Activated CD8-positive, alpha-beta memory T cell treated with anti-CD3 and anti-CD28 coated beads, Interleukin-2, amount 50 U/mL, for 4 hours (primary cell): ENCODE results near the gene COG2.
"Not testable (repeated sequence)": the region's sequence is repeated elsewhere in the genome, so short reads cannot be mapped to it uniquely, and the experiment has no call there.

Experiments
- DNase-seq: peaks from one replicate; pipeline ENCODE4 v3.0.0-alpha.2; 2020

The COG2 gene

DNA sequence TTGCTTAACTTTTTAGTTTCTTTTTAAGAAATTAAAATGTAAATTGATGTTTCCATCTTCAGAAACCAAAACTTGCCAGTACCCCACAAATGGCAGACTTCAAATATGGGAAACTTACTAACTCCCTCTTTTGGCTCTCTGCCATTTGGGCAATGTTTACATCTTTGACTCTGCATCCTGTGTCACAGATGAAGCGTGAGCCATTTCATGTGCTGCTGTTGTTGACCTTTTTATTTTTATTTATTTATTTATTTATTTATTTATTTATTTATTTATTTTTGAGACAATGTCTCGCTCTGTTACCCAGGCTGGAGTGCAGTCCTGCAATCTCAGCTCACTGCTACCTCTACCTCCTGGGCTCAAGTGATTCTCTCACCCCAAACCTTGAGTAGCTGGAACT, 16.0 kb upstream of the COG2 start:
- no peak for DNase-seq

DNA sequence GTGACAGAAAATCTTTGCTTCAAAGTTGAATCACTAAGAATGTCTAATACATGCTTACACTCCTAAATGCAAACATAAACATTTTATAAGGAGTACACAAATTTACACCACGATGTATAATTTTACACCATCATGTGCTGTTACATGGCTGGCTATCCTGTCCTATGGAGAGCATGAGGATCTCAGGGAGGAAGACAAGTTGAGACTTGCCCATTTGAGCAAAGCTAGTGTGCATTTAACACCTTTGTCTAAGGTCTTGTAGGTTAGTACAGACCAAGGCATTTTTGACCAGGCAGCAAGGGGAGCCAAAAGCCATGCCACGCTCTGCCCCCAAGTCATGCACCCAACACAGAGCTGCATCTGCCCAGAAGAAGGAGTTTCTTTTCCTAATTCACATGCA, 14.5 kb upstream of the COG2 start:
- no peak for DNase-seq

- DNase-seq: no peak
Measured at GRCh38 chr1:230629511-230629910, 12.8 kb upstream of the COG2 start.

GRCh38 chr1:230631477-230631876, 10.8 kb upstream of the COG2 start:
- no peak for DNase-seq

- DNase-seq: no peak
Measured at GRCh38 chr1:230632273-230632873, 9.9 kb upstream of the COG2 start.

DNA sequence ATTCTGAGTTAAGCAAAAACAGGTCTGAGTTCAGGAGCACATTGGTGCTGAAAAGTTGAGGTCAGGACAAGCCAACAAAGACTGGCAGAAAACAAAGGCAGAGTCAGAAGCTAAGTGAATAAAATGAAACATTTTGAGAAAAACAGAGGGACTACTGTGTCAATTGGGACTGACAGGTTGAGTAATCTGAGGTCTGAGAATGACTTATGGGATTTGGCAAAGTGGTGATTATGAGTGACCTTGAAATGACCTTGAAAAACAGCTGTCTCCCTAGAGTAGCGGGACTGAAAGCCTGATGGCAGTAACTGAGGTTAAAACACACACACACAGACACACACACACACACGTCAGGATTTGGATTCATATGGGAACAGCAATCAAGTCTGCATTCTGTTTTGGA, 8.8 kb upstream of the COG2 start:
- DNase-seq: no peak

DNA sequence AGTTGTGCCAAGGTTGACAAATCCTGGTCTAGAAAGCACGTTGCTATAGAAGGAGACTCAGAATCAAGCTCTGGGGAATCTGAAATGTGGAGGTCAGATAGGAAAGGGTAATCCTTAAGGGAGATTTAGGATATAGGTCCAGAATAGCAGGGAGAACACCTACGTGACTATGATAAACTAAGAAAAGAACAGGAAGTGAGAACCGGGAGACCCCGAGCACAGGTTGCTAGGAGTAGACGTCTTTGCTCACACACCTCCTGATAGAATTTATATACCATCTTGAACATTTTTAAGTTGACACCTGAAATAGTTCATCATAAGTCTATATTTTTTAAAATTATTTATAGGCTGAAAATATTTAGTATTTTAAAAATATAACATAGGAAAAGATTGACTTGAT, 7.9 kb upstream of the COG2 start:
- no peak for DNase-seq

DNA sequence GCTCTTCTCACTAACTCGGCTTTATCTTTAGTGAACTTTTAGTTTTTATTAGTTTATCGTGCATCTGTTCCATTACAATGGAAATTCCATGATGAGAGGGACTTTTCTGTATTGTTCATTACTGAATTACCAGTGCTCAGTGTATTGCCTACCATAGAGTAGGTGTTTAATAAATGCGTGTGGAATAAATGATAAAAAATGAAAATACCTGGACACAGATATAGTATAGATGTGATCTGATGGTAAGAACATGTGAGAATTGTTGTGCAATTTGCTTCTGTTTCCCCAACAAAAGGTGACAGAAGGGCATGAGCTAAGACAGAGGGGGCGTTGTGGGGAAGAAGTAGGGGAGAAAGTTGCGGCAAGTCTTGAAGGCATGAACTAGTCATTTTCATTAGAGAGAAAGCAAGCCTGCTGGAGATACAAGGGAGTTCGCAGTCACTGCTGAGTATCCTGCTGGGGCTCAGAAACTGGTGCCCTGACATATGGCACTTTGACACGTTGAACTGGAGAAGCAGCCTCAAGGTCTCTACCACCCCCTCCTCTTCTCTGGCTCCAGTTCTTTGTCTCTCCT, 5.6 kb upstream of the COG2 start:
- DNase-seq: no peak

GRCh38 chr1:230639714-230640209, 2.5 kb upstream of the COG2 start:
- DNase-seq: no peak

DNA sequence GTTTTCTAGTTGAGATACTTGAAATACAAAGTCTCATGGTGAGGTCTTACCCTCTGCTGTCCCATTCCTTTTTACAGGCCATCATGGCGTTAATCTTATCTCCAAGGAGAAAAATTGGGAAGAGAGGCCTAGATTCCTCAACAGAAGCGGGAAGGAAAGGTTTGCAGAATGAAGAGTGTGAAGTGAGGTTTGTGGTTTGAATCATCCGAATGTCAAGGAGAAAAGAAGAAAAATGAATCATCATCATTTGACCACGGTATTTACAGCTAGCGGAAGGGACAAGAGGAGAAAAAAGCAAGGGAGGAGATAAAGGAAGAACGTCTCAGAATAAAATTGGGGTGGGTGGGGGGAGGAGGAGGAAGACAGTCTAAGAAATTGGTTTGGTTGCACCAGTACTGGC, 935 bp upstream of the COG2 start:
- no peak for DNase-seq

- no peak for DNase-seq
Measured at GRCh38 chr1:230641900-230642262, 400 bp upstream of the COG2 start.

- DNase-seq: no peak
Measured at GRCh38 chr1:230643908-230644307, 1.6 kb downstream of the COG2 start.

DNA sequence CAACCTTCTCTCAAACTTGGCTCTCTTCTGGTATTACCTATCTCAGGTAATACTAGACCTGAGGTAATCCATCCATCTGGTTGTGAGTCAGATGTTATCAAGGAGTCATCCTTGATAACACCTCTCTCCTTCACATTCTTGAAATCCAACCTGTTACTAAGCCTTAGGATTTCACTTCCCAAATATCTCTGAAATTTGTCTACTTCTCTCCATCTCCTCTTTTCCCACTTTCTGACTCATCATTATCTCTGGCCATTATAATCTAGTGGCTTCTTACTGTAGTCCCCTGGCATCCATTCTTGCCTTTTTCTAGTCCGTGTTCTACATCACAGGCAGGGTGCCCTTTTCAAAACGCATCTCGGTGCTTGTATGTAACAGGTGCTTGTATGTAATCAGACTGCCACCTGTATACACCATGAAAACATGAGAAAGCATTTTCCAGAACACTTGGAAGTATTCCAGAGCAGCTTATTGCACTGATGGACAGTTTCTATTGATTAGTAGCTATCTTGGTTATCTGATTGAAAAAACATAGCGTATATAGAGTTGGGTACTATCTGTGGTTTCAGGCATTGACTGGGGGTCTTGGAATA, 4.5 kb downstream of the COG2 start:
- no peak for DNase-seq

DNA sequence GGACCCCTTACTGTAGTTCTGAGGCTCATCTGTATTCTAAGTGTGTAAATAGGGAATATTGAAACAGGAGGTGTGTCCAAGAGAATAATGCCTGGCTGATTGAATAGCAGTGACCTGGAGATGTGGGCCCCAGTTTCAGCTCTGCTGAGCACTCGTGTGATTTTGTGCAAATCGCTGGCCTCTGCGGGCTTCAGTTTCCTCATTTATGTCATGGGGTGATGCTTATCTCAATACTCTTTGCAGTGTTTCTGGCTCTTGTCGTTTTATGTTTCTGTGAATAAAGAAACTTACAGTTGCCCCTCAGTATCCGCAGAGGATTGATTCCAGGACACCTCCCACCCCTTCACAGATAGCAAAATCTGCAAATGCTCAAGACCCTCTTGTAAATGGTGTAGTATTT, 5.0 kb downstream of the COG2 start:
- no peak for DNase-seq

GRCh38 chr1:230648114-230648513, 5.8 kb downstream of the COG2 start:
- no peak for DNase-seq

- DNase-seq: no peak
Measured at GRCh38 chr1:230650300-230650699, 8.0 kb downstream of the COG2 start.

DNA sequence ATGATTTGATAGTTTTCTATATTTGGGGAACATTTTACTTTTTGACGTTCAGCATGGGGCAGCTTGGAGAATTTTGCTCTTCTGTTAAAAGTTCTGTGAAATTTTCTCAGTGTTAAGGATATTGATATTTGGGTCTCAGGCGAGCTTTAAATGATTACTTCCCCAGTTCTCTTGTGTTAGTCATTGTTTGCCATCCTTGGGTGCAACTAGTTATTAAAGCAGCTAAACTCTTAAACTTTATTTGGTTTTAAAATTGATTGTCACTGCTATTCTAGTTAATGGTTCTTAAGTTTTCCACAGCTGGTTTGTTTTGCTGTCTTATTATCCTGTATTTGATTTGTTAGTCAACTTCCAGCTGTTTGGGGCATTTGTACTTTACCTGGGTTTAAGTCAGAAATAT, 9.0 kb downstream of the COG2 start:
- no peak for DNase-seq

DNA sequence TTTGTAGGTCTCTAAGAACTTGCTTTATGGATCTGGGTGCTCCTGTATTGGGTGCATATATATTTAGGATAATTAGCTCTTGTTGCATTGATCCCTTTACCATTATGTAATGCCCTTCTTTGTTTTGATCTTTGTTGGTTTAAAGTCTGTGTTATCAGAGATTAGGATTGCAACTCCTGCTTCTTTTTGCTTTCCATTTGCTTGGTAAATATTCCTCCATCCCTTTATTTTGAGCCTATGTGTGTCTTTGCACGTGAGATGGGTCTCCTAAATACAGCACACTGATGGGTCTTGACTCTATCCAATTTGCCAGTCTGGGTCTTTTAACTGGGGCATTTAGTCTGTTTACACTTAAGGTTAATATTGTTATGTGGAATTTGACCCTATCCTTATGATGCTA, 14.4 kb downstream of the COG2 start:
- not testable (repeated sequence) for DNase-seq

- DNase-seq: not testable (repeated sequence)
Measured at GRCh38 chr1:230658103-230658502, 15.8 kb downstream of the COG2 start.

DNA sequence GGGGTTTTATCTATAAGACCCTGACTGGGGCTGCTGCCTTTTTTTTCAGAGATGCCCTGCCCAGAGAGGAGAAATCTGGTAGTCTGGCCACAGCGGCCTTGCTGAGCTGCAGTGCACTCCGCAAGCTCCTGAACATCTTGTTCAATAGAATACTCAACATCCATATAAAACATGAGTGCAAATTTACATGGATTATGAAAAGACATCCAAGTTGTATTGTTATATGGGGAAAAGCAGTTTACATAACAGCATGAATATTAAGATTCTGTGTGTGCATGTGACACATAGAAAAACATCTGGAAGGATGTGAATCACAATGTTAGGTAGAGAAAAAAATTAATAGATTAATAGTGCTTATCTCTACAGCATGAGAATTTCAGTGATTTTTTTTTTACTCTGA, 16.4 kb downstream of the COG2 start:
- no peak for DNase-seq

GRCh38 chr1:230661976-230662375, 19.7 kb downstream of the COG2 start:
- DNase-seq: no peak

DNA sequence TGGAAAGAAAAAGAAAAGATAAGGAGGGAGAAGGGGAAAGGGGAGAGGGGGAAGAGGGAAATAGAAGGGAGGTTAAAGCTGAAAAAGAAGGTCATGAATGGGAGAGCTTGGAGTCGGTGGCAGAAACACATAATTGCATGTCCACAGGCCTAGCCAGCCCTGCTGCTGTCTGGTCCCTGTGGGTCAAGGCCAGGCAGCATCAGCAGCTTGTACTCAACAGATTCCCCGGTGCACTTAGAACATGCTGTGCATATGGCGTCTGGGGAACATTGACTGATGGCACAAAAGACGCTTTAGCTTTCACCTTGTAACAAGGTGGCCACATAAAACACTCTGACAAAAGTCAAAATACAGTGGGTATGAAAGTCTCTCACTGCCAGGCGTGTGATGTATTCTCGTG, 25.9 kb downstream of the COG2 start:
- no peak for DNase-seq

DNA sequence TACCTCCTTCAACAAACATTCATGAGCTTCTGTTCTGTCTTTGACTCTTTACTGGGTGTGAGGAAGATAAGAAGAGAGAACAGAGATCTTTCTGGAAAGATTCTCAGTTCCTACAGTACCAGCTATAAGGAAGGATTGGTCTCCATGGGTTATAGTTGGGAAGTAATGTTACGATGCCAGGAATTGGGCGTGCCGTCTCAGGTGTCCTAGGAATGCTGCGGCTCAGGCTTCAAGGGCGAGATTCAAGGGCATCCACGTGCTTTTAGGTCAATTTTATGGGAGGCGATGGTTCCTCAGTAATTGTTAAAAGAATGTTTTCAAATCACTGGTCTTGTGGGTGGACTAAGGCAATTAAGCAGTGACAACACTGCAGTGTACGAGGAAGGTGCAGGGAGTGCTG, 27.3 kb downstream of the COG2 start:
- DNase-seq: no peak

GRCh38 chr1:230674581-230674980, 32.3 kb downstream of the COG2 start:
- no peak for DNase-seq

DNA sequence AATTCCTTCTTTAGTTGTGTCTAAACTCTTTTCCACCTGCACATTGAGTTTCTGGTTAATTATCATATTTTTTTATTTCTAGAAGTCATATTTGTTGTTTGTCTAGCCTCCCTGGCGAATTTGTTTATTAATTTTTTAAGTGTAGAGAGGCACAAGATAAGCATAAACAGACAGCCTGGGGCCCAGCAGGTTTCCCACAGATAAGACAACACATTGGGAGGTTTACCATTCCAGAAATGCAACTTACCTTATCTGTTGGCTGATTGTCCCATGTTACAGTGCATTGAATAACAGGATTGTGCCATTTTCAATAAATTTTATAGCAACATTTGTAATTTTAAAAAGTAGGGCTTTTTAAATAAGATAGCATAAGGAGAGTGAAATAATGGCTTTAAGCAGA, 34.9 kb downstream of the COG2 start:
- DNase-seq: no peak
